Neuronal stem cell (in vitro differentiated cells): ENCODE measurements around the gene RUNX2.

Source experiments
- DNase-seq: peaks from one replicate; pipeline ENCODE4 v3.0.0-alpha.2; 2013; ENCODE audit warnings: low spot score
- H2AFZ ChIP-seq: one replicate; pipeline ENCODE4 v1.6.1; 2013; ENCODE audit warnings: mild to moderate bottlenecking, low read length, inconsistent platforms
- H2AK5ac ChIP-seq: 2 replicates; pipeline ENCODE4 v1.6.1; 2013; ENCODE audit warnings: low read depth, mild to moderate bottlenecking, inconsistent platforms, low read length, moderate library complexity, mixed read lengths
- H2BK120ac ChIP-seq: 2 replicates; pipeline ENCODE4 v1.6.1; 2013; ENCODE audit warnings: low read depth, mild to moderate bottlenecking, inconsistent platforms, low read length, moderate library complexity, mixed read lengths
- H2BK12ac ChIP-seq: one replicate; pipeline ENCODE4 v1.6.1; 2013; ENCODE audit warnings: low read length, inconsistent platforms
- H2BK15ac ChIP-seq: 2 replicates; pipeline ENCODE4 v1.6.1; 2013; ENCODE audit warnings: mild to moderate bottlenecking, low read length, inconsistent platforms, mixed read lengths
- H2BK5ac ChIP-seq: one replicate; pipeline ENCODE4 v1.6.1; 2013; ENCODE audit warnings: inconsistent platforms, mild to moderate bottlenecking, low read length, moderate library complexity
- H3K14ac ChIP-seq: one replicate; pipeline ENCODE4 v1.6.1; 2013; ENCODE audit warnings: low read length, inconsistent platforms
- H3K18ac ChIP-seq: 2 replicates; pipeline ENCODE4 v1.6.1; 2013; ENCODE audit warnings: low read length, inconsistent platforms
- H3K23ac ChIP-seq: 2 replicates; pipeline ENCODE4 v1.6.1; 2013; ENCODE audit warnings: low read depth, mild to moderate bottlenecking, mixed read lengths, low read length, inconsistent platforms; ENCODE audit not compliant: poor library complexity
- H3K27ac ChIP-seq: replicated peaks from 3 replicates; pipeline ENCODE4 v1.5.1; 2013; ENCODE audit warnings: low read length, inconsistent platforms
- H3K27me3 ChIP-seq, 3 experiments: 2 replicates each; pipeline ENCODE4 v1.6.1; 2013; ENCODE audit warnings: low read length in 3 of 3, mild to moderate bottlenecking in 2 of 3, inconsistent platforms in 1 of 3, low read depth in 1 of 3, mixed read lengths in 1 of 3, moderate library complexity in 1 of 3; ENCODE audit not compliant: control insufficient read depth in 3 of 3, insufficient read depth in 3 of 3
- H3K36me3 ChIP-seq, 2 donors: replicated peaks in 1 of 2; 2 replicates each; pipeline ENCODE4 v1.6.1; 2013; ENCODE audit warnings: low read length in 2 of 2; ENCODE audit not compliant: control insufficient read depth in 2 of 2, insufficient read depth in 2 of 2
- H3K4ac ChIP-seq: 2 replicates; pipeline ENCODE4 v1.6.1; 2013; ENCODE audit warnings: inconsistent platforms, mild to moderate bottlenecking, low read length, moderate library complexity
- H3K4me1 ChIP-seq, 2 donors: 1 replicate in 1 of 2; 2 replicates in 1 of 2; pipeline ENCODE4 v1.6.1; 2013; ENCODE audit warnings: low read length in 2 of 2, low read depth in 1 of 2; ENCODE audit not compliant: control insufficient read depth in 2 of 2, insufficient read depth in 1 of 2
- H3K4me2 ChIP-seq: one replicate; pipeline ENCODE4 v1.6.1; 2013; ENCODE audit warnings: mild to moderate bottlenecking, low read length, inconsistent platforms; ENCODE audit not compliant: insufficient read depth, poor library complexity, severe bottlenecking
- H3K4me3 ChIP-seq, 2 donors: 2 replicates each; pipeline ENCODE4 v1.5.1; 2013; ENCODE audit warnings: low read length in 2 of 2, mild to moderate bottlenecking in 2 of 2, inconsistent platforms in 1 of 2, moderate library complexity in 1 of 2
- H3K79me1 ChIP-seq: one replicate; pipeline ENCODE4 v1.6.1; 2013; ENCODE audit warnings: low read depth, mild to moderate bottlenecking, inconsistent platforms, low read length, moderate library complexity
- H3K9ac ChIP-seq: one replicate; pipeline ENCODE4 v1.6.1; 2013; ENCODE audit warnings: mild to moderate bottlenecking, low read depth, low read length, inconsistent platforms; ENCODE audit not compliant: poor library complexity
- H3K9me3 ChIP-seq, 2 donors: replicated peaks in 1 of 2; 2 replicates each; pipeline versions ENCODE3 to v1.6.1; 2013; ENCODE audit warnings: low read length in 2 of 2, mild to moderate bottlenecking in 2 of 2, inconsistent platforms in 1 of 2, low read depth in 1 of 2, mixed read lengths in 1 of 2, moderate library complexity in 1 of 2; ENCODE audit not compliant: control insufficient read depth in 2 of 2, insufficient read depth in 1 of 2
- H4K8ac ChIP-seq: one replicate; pipeline ENCODE4 v1.6.1; 2013; ENCODE audit warnings: low read depth, mild to moderate bottlenecking, inconsistent platforms, low read length, moderate library complexity
- H4K91ac ChIP-seq: one replicate; pipeline ENCODE4 v1.6.1; 2013; ENCODE audit warnings: low read length, low read depth, mild to moderate bottlenecking, inconsistent platforms; ENCODE audit not compliant: poor library complexity
- WGBS, 2 donors: extraction: QIAGEN DNeasy Blood & Tissue Kit; methylation state at CpG; one replicate each; pipeline ENCODE4 v1.1.7; 2013; ENCODE audit warnings: missing lambda C conversion rate in 2 of 2, mixed read lengths in 1 of 2; ENCODE audit not compliant: insufficient read length in 2 of 2, insufficient replicate concordance in 1 of 2; ENCODE audit errors: extremely low coverage in 2 of 2; 5-methylcytosine and 5-hydroxymethylcytosine counted together

RUNX2 gene

DNA sequence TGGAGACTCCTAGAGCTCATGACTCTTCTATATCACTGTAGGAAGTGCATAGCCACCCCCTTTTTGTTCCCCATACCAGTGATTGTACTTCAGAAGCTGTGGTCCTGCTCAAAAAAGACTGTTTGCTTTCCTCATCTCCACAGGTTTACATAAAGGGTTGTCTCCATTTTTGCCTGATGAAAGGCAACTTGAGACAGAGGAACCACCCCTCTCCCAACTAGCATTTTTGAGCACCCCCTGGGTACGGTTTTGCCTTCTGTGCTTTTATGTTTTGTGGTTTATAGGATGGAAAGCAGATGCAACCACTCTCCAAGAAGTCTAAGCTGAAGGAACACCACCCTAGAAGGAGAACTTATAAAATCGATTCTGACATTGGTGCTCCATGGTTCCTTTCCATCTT is 177.3 kb downstream of the RUNX2 start:
- Histone ChIP-seq H2AK5ac (no peak overlapping the region), H3K23ac (no peak overlapping the region), H3K4me2 (peak overlapping the region; percentile 49), H4K91ac (no peak overlapping the region), H3K14ac (no peak overlapping the region), H3K79me1 (no peaks in the 10 kb centered on the region), H3K36me3 (peaks cover 0 to 72% of the 10 kb centered on the region in 2 donors), H3K4me3 (no peak overlapping the region), H3K27ac (no peak overlapping the region), H3K4me1 (peaks cover 8 to 14% of the 10 kb centered on the region in 2 donors), H3K9ac (no peak overlapping the region), H2BK15ac (no peak overlapping the region), H2BK120ac (no peak overlapping the region), H3K27me3 (no peaks in the 10 kb centered on the region), H2AFZ (peak overlapping the region; percentile 79), H2BK5ac (no peak overlapping the region), H4K8ac (no peak overlapping the region), H3K4ac (no peak overlapping the region), H3K18ac (no peak overlapping the region), H3K9me3 (no peaks in the 10 kb centered on the region), H2BK12ac (no peak overlapping the region)
- DNase-seq: no peak
- no CpG with 5 or more reads among the region's 2 CpGs for WGBS, 2 donors

DNA sequence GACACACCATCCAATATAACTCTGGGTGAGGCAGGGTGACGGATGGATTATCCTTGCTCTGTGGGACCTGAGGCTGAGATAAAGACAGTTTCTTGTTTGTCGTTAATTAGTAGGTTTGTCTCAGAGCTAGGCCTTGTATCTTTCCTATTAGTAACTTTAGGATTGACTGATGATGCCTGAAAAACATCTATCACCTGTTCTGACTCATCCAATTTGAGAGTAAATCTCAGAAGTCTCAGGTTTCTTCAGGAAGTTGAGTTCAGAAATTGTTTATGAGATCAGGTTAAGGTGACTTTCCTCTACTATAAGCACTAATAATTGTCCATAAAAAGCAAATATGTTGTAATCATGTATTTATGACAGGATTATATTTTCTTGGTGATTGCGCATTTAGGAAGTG is 179.1 kb downstream of the RUNX2 start:
- H2BK120ac ChIP-seq: no peak overlapping the region
- H3K14ac ChIP-seq: no peak overlapping the region
- no peak overlapping the region for H2BK12ac ChIP-seq
- H3K36me3 ChIP-seq: peaks cover 0 to 72% of the 10 kb centered on the region in 2 donors
- no peak overlapping the region for H4K8ac ChIP-seq
- no peak overlapping the region for H2AFZ ChIP-seq
- no peak overlapping the region for H3K27ac ChIP-seq
- peaks cover 9 to 14% of the 10 kb centered on the region in 2 donors for H3K4me1 ChIP-seq
- H2AK5ac ChIP-seq: no peak overlapping the region
- H3K23ac ChIP-seq: no peak overlapping the region
- H3K4ac ChIP-seq: no peak overlapping the region
- H3K9me3 ChIP-seq: no peaks in the 10 kb centered on the region
- H3K4me2 ChIP-seq: no peak overlapping the region
- no peak overlapping the region for H2BK5ac ChIP-seq
- no peaks in the 10 kb centered on the region for H3K79me1 ChIP-seq
- H2BK15ac ChIP-seq: no peak overlapping the region
- no peak for DNase-seq
- no peaks in the 10 kb centered on the region for H3K27me3 ChIP-seq
- no peak overlapping the region for H3K9ac ChIP-seq
- H3K18ac ChIP-seq: no peak overlapping the region
- WGBS, 2 donors: no CpG with 5 or more reads among the region's 3 CpGs
- H4K91ac ChIP-seq: no peak overlapping the region
- H3K4me3 ChIP-seq: no peak overlapping the region

DNA sequence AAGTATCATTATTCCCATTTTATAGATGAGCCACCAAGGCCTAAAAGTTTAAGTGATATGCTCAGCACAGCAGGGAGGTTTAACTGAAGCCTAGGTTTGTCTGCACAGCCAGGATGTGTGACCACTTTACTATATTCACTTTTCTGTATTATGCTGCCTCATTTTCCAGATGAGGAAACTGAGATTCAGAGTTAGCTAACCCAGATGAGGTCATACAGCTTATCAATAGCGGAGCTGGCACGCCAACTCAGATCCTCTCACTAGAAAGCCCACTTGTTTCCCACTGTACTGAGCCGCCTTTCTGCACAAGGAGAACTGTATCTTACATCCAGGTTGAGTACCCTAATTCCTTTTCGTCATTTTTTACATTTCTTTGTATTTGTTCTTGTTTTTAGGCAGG is 181.3 kb downstream of the RUNX2 start:
- Histone ChIP-seq H3K9me3 (no peaks in the 10 kb centered on the region), H2BK5ac (no peak overlapping the region), H2AFZ (no peak overlapping the region), H3K36me3 (peaks cover 0 to 80% of the 10 kb centered on the region in 2 donors), H3K23ac (no peak overlapping the region), H4K8ac (no peak overlapping the region), H2AK5ac (no peak overlapping the region), H3K18ac (no peak overlapping the region), H2BK15ac (no peak overlapping the region), H3K4me3 (no peak overlapping the region), H3K9ac (no peak overlapping the region), H3K4me1 (peaks cover 19 to 22% of the 10 kb centered on the region in 2 donors), H2BK120ac (no peak overlapping the region), H3K27ac (no peak overlapping the region), H3K14ac (no peak overlapping the region), H3K4me2 (no peak overlapping the region), H3K27me3 (no peaks in the 10 kb centered on the region), H3K79me1 (no peaks in the 10 kb centered on the region), H3K4ac (no peak overlapping the region), H2BK12ac (no peak overlapping the region), H4K91ac (no peak overlapping the region)
- no CpG with 5 or more reads among the region's 4 CpGs for WGBS, 2 donors
- DNase-seq: no peak

DNA sequence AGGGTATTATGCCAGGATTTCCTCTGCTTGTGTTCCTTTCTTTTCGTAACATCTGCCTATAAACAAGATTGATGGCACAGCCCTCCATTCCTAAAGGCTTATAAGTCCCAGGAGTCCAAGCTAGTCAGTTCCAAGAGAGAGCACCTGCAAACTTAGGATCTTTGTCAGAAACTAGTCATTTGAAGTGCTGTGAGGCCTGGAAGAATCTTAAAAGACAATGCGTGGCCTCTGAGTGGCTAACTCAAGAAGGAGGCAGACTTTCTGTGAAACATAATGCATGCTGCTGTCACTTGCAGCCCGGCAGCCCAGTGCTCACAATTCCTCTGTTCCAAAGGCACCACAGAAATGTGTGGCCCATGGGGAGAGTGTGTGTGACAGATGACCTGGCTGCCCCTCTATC is 184.6 kb downstream of the RUNX2 start:
- Histone ChIP-seq H3K4me3 (no peak overlapping the region), H3K23ac (no peak overlapping the region), H3K18ac (no peak overlapping the region), H2BK5ac (no peak overlapping the region), H3K79me1 (no peaks in the 10 kb centered on the region), H4K91ac (no peak overlapping the region), H3K9me3 (no peaks in the 10 kb centered on the region), H2AK5ac (no peak overlapping the region), H2BK120ac (no peak overlapping the region), H3K14ac (no peak overlapping the region), H3K27me3 (no peaks in the 10 kb centered on the region), H3K36me3 (peaks cover 0 to 90% of the 10 kb centered on the region in 2 donors), H2AFZ (no peak overlapping the region), H3K4me2 (no peak overlapping the region), H3K27ac (peak overlapping the region; percentile 15), H2BK15ac (no peak overlapping the region), H3K4me1 (peaks cover 7 to 16% of the 10 kb centered on the region in 2 donors), H3K9ac (no peak overlapping the region), H2BK12ac (no peak overlapping the region), H4K8ac (no peak overlapping the region), H3K4ac (no peak overlapping the region)
- no peak for DNase-seq
- WGBS, 2 donors: no CpG with 5 or more reads among the region's 3 CpGs
